ENCODE data around the gene ZBTB46.

Gene ZBTB46

DNA sequence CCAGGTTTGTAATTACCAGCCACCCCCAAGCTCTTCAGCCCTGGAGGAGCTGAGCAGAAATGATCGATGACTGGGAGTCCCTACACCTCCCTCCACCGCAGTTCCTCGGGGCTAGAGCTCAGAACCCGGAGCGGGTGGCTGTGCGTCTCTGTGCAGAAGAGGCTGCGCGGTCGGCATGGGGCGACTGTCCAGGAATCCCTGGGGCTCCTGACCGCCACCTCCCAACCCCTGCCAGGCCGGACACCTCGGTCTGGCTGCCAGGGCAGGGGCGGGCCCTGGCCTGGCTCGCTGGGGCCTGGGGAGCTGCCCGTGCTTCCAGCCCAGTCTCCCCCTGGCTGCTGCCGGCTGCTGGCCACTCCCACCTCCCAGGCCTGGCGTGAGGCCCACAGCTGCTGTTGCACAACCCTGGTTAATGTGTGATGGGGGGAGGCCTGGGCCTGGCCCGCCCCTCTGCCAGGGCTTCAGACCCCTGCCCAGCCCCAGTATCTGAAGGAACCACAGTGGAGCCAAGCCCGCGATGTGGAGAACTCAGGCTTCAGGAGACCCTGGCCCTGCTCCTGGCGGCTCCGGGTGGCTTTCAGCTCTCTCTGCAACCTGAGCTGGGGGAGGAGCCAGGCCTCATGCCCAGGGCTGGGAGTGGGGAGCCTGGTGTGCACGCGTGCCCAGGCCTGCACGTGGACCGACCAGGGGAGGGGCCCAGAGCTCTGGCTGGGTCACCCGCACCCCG, 90.3 kb downstream of the ZBTB46 start (continued):
- TF ChIP-seq ZNF354C (tag by site-specific recombination; IDR thresholded peaks at IDR 0.05; ENCODE audit: borderline replicate concordance, low read depth), result no peak
- no peak for TF ChIP-seq ZNF292 (tag by site-specific recombination; IDR thresholded peaks at IDR 0.05; ENCODE audit: borderline replicate concordance, low read depth)
- peak; percentile 66 for TF ChIP-seq SP7 (tag by site-specific recombination; IDR thresholded peaks at IDR 0.05)
- no peak for TF ChIP-seq ZNF670 (tag by site-specific recombination; IDR thresholded peaks at IDR 0.05; ENCODE audit: low read depth)
- TF ChIP-seq GLIS1 (tag by site-specific recombination; IDR thresholded peaks at IDR 0.05), result peak; percentile 63
- no peak for TF ChIP-seq ZNF202 (tag by site-specific recombination; IDR thresholded peaks at IDR 0.05; ENCODE audit: borderline replicate concordance)
- no peak for TF ChIP-seq ZNF140 (tag by site-specific recombination; IDR thresholded peaks at IDR 0.05)
- TF ChIP-seq KLF9 (tag by site-specific recombination; IDR thresholded peaks at IDR 0.05; ENCODE audit: low read depth), result peak; percentile 93
- no peak for TF ChIP-seq ZNF404 (tag by site-specific recombination; IDR thresholded peaks at IDR 0.05)
- TF ChIP-seq, protein P1, sequence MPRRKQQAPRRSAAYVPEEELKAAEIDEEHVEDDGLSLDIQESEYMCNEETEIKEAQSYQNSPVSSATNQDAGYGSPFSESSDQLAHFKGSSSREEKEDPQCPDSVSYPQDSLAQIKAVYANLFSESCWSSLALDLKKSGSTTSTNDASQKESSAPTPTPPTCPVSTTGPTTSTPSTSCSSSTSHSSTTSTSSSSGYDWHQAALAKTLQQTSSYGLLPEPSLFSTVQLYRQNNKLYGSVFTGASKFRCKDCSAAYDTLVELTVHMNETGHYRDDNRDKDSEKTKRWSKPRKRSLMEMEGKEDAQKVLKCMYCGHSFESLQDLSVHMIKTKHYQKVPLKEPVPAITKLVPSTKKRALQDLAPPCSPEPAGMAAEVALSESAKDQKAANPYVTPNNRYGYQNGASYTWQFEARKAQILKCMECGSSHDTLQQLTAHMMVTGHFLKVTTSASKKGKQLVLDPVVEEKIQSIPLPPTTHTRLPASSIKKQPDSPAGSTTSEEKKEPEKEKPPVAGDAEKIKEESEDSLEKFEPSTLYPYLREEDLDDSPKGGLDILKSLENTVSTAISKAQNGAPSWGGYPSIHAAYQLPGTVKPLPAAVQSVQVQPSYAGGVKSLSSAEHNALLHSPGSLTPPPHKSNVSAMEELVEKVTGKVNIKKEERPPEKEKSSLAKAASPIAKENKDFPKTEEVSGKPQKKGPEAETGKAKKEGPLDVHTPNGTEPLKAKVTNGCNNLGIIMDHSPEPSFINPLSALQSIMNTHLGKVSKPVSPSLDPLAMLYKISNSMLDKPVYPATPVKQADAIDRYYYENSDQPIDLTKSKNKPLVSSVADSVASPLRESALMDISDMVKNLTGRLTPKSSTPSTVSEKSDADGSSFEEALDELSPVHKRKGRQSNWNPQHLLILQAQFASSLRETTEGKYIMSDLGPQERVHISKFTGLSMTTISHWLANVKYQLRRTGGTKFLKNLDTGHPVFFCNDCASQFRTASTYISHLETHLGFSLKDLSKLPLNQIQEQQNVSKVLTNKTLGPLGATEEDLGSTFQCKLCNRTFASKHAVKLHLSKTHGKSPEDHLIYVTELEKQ (tag by site-specific recombination; IDR thresholded peaks at IDR 0.05; ENCODE audit: borderline replicate concordance), result no peak
- no peak for TF ChIP-seq ZSCAN30 (tag by site-specific recombination; IDR thresholded peaks at IDR 0.05)
- TF ChIP-seq, protein P2, sequence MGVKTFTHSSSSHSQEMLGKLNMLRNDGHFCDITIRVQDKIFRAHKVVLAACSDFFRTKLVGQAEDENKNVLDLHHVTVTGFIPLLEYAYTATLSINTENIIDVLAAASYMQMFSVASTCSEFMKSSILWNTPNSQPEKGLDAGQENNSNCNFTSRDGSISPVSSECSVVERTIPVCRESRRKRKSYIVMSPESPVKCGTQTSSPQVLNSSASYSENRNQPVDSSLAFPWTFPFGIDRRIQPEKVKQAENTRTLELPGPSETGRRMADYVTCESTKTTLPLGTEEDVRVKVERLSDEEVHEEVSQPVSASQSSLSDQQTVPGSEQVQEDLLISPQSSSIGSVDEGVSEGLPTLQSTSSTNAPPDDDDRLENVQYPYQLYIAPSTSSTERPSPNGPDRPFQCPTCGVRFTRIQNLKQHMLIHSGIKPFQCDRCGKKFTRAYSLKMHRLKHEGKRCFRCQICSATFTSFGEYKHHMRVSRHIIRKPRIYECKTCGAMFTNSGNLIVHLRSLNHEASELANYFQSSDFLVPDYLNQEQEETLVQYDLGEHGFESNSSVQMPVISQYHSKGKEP (tag by site-specific recombination; IDR thresholded peaks at IDR 0.05), result no peak
- TF ChIP-seq, protein P3, sequence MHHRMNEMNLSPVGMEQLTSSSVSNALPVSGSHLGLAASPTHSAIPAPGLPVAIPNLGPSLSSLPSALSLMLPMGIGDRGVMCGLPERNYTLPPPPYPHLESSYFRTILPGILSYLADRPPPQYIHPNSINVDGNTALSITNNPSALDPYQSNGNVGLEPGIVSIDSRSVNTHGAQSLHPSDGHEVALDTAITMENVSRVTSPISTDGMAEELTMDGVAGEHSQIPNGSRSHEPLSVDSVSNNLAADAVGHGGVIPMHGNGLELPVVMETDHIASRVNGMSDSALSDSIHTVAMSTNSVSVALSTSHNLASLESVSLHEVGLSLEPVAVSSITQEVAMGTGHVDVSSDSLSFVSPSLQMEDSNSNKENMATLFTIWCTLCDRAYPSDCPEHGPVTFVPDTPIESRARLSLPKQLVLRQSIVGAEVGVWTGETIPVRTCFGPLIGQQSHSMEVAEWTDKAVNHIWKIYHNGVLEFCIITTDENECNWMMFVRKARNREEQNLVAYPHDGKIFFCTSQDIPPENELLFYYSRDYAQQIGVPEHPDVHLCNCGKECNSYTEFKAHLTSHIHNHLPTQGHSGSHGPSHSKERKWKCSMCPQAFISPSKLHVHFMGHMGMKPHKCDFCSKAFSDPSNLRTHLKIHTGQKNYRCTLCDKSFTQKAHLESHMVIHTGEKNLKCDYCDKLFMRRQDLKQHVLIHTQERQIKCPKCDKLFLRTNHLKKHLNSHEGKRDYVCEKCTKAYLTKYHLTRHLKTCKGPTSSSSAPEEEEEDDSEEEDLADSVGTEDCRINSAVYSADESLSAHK (tag by site-specific recombination; IDR thresholded peaks at IDR 0.05), result 0 out of 2 replicates have a peak, but pooled peaks have one; percentile 5
- no peak for TF ChIP-seq SETDB1 (IDR thresholded peaks at IDR 0.05; ENCODE audit: insufficient read length, low read length)
- TF ChIP-seq GLIS2 (tag by site-specific recombination; IDR thresholded peaks at IDR 0.05), result peak; percentile 85
- TF ChIP-seq ZNF214 (tag by site-specific recombination; IDR thresholded peaks at IDR 0.05; ENCODE audit: borderline replicate concordance), result no peak
- peak; percentile 72; the same call in 1 of the 2 replicates for TF ChIP-seq ZNF561 (tag by site-specific recombination; IDR thresholded peaks at IDR 0.05; ENCODE audit: borderline replicate concordance)
- TF ChIP-seq MZF1 (tag by site-specific recombination; IDR thresholded peaks at IDR 0.05; ENCODE audit: borderline replicate concordance), result no peak
- no peak for TF ChIP-seq ZNF23 (tag by site-specific recombination; IDR thresholded peaks at IDR 0.05; ENCODE audit: borderline replicate concordance)
- no peak for TF ChIP-seq ZNF837 (tag by site-specific recombination; IDR thresholded peaks at IDR 0.05)
- TF ChIP-seq KLF10 (tag by site-specific recombination; IDR thresholded peaks at IDR 0.05), result 0 out of 2 replicates have a peak, but pooled peaks have one; percentile 38
- peak; percentile 15; the same call in 1 of the 2 replicates for TF ChIP-seq ZNF843 (tag by site-specific recombination; IDR thresholded peaks at IDR 0.05)
- TF ChIP-seq ZIC2 (tag by site-specific recombination; IDR thresholded peaks at IDR 0.05), result peak; percentile 71
- TF ChIP-seq, protein P4, sequence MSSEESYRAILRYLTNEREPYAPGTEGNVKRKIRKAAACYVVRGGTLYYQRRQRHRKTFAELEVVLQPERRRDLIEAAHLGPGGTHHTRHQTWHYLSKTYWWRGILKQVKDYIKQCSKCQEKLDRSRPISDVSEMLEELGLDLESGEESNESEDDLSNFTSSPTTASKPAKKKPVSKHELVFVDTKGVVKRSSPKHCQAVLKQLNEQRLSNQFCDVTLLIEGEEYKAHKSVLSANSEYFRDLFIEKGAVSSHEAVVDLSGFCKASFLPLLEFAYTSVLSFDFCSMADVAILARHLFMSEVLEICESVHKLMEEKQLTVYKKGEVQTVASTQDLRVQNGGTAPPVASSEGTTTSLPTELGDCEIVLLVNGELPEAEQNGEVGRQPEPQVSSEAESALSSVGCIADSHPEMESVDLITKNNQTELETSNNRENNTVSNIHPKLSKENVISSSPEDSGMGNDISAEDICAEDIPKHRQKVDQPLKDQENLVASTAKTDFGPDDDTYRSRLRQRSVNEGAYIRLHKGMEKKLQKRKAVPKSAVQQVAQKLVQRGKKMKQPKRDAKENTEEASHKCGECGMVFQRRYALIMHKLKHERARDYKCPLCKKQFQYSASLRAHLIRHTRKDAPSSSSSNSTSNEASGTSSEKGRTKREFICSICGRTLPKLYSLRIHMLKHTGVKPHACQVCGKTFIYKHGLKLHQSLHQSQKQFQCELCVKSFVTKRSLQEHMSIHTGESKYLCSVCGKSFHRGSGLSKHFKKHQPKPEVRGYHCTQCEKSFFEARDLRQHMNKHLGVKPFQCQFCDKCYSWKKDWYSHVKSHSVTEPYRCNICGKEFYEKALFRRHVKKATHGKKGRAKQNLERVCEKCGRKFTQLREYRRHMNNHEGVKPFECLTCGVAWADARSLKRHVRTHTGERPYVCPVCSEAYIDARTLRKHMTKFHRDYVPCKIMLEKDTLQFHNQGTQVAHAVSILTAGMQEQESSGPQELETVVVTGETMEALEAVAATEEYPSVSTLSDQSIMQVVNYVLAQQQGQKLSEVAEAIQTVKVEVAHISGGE (tag by site-specific recombination; conservative IDR thresholded peaks at IDR 0.05; ENCODE audit: low read depth), result 0 out of 2 replicates have a peak, but pooled peaks have one; percentile 5
- TF ChIP-seq ZBTB20 (tag by site-specific recombination; IDR thresholded peaks at IDR 0.05), result peak; percentile 92; the same call in 1 of the 2 replicates
- TF ChIP-seq SCRT2 (tag by site-specific recombination; IDR thresholded peaks at IDR 0.05), result peak; percentile 78
- TF ChIP-seq, protein P5, sequence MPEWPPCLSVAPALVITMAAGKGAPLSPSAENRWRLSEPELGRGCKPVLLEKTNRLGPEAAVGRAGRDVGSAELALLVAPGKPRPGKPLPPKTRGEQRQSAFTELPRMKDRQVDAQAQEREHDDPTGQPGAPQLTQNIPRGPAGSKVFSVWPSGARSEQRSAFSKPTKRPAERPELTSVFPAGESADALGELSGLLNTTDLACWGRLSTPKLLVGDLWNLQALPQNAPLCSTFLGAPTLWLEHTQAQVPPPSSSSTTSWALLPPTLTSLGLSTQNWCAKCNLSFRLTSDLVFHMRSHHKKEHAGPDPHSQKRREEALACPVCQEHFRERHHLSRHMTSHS (tag by site-specific recombination; IDR thresholded peaks at IDR 0.05), result no peak
- no peak for TF ChIP-seq ZNF521 (tag by site-specific recombination; IDR thresholded peaks at IDR 0.05)
